Measurements from ENCODE around the gene LCE1A. TPM values are rescaled to one million over a fixed set of nuclear protein-coding genes. Genes with fewer than 3 reads are reported as not detected.

The LCE1A gene
- total RNA-seq, 2 donors from 2014 or later = not detected

Other genes starting within 250 kb of the LCE1A start
- not detected for gene LCE3D, start 247.0 kb upstream of the LCE1A start, total RNA-seq
- not detected for gene LCE3C, start 227.2 kb upstream of the LCE1A start, total RNA-seq
- gene LCE3B, start 213.7 kb upstream of the LCE1A start, total RNA-seq = not detected
- not detected for gene LCE3A, start 204.4 kb upstream of the LCE1A start, total RNA-seq
- gene LCE2D, start 164.1 kb upstream of the LCE1A start, total RNA-seq = not detected
- gene LCE2C, start 152.2 kb upstream of the LCE1A start, total RNA-seq = not detected
- not detected for gene LCE2B, start 141.3 kb upstream of the LCE1A start, total RNA-seq
- not detected for gene LCE2A, start 129.1 kb upstream of the LCE1A start, total RNA-seq
- not detected for gene LCE4A, start 119.3 kb upstream of the LCE1A start, total RNA-seq
- not detected for gene KPRP, start 69.4 kb upstream of the LCE1A start, total RNA-seq
- gene LCE1F, start 52.3 kb upstream of the LCE1A start, total RNA-seq = not detected
- gene LCE1E, start 41.2 kb upstream of the LCE1A start, total RNA-seq = not detected
- not detected for gene LCE1D, start 30.8 kb upstream of the LCE1A start, total RNA-seq
- gene LCE1C, start 20.8 kb upstream of the LCE1A start, total RNA-seq = not detected
- not detected for gene LCE1B, start 15.5 kb upstream of the LCE1A start, total RNA-seq
- gene LCE6A, start 15.4 kb downstream of the LCE1A start, total RNA-seq = not detected
- not detected for gene LCE7A, start 32.5 kb downstream of the LCE1A start, total RNA-seq
- gene SMCP, start 50.8 kb downstream of the LCE1A start, total RNA-seq = not detected
- gene IVL, start 81.1 kb downstream of the LCE1A start, total RNA-seq = not detected
- not detected for gene SPRR5, start 119.7 kb downstream of the LCE1A start, total RNA-seq
- not detected for gene SPRR4, start 143.2 kb downstream of the LCE1A start, total RNA-seq
- gene SPRR1A, start 156.6 kb downstream of the LCE1A start, total RNA-seq = not detected
- gene SPRR3, start 174.3 kb downstream of the LCE1A start, total RNA-seq = not detected
- gene SPRR1B, start 203.7 kb downstream of the LCE1A start, total RNA-seq = not detected
- gene SPRR2D, start 213.6 kb downstream of the LCE1A start, total RNA-seq = not detected
- not detected for gene SPRR2A, start 230.0 kb downstream of the LCE1A start, total RNA-seq
- not detected for gene SPRR2B, start 244.1 kb downstream of the LCE1A start, total RNA-seq